Colon (tissue), 2 donors: Measurements from ENCODE around the gene NQO1.
"Not testable (repeated sequence)": the region's sequence is repeated elsewhere in the genome, so short reads cannot be mapped to it uniquely, and the experiment has no call there.

Experiments used
- FAIRE-seq: peaks from 2 replicates; lab custom pipeline; 2012; peaks lifted over from hg19 to GRCh38; lab: Jason Lieb, UNC
- donor health status: control.
- donor health status: control.

The NQO1 gene

DNA sequence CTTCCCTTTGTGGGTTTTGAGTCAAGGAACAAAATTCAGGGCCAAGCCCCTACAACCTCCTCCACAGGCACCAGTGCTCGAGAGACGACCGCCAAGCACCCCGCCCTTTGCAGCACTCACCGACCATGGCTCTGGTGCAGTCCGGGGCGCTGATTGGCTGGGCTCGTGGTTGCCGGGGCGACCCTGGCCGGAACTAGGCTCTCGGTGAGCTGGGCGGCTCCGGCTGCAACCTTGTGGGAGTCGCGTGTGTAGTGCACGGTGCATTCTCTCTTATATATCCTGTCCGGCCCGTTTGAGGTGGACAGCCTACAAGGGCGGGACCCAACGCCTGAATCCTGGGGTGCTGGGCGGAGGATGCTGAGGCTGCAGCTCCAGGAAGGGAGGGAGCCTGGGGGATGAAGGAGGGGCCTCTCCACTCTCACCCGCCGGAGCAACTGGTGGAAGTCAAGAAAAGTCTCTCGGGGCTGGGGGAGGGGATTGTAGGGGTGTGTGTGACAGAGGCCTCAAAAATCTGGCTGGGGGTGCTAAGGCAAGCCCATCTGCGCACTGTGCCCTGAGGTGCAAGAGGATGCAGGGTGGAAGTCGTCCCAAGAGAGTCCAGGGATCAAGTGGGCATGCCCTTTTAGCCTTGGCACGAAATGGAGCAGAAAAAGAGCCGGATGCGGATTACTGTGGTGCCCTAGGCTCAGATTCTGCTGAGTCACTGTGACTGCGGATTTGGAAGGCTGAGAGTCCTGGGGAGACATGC, at the start of gene NQO1:
Gene NQO1 (minus strand): TSS at position 248 of the 748 bp plus-strand sequence. CDS start 121 bp downstream, at position 127.
- no peak for FAIRE-seq

DNA sequence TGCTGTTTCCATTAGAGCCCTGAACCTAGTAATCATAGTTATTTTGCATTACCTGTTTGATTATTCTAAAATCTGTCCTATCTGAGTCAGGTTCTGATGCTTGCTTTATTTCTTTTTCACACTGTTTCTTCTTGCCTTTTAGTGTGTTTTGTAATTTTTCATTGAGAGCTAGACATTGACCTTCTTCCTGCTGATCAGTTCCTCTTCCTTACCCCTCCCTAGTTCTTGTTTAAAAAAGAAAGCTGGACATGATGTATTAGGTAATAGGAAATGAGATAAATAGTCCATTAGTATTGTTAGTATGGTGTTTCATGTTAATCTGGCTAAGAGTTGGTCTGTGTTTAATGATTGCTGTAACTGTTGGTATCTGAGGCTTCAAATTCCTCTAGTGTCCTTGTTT, 49.2 kb upstream of the NQO1 start:
- FAIRE-seq: no peak

DNA sequence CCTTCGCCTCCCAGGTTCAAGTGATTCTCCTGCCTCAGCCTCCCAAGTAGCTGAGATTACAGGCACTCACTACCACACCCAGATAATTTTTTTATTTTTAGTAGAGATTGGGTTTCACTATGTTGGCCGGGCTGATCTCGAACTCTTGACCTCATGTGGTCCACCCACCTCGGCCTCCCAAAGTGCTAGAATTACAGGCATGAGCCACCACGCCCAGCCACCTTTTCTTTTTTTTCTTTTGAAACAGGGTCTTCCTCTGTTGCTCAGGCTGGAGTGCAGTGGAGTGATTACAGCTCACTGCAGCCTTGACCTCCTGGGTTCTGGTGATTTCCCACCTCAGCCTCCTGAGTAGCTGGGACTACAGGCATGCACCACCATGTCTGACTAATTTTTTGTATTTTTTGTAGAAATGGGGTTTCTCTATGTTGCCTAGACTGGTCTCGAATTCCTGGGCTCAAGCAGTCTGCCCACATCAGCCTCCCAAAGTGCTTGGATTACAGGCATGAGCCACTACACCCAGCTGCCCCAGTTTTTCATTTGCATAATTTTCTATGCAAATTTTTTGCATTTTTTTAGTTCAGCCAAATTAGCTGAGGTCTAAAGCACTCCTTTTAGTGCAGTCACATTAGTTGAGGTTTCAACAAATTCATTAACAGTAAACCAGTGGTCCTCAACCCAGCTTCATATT, 47.0 kb upstream of the NQO1 start:
- FAIRE-seq: no peak

DNA sequence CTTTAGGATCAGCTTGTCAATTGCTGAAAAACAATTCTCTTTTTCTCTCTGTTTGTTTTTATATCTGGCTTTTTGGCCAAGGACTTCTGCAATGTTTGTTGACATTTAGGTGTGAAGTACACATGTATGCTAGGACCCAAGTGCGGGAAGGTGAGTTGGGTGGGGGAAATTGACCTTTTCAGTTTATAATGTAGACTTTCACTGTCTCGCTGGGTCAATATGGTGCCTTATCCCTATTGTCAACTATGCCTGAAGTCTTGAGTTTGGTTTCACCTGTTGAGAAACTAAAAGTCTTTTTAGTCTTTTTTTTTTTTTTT, 45.2 kb upstream of the NQO1 start:
- FAIRE-seq: no peak

DNA sequence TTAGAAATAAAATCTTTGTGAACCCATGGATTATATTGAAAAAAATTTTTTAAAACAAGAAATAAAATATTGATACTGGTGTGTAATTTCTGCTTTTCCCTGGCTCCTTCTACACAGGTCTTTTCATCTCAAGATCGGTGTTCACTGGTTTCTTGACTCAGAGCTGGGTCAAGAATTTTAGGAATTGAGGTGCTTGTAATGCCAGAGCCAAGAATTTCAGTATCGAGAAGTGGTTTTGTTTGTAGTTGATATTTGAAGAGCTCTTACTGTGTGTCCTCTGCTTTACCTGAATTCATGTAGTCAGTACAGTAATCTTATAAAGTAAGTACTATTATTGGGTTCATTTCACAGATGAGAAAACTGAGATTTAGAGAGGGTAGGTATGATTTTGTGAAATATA, 43.0 kb upstream of the NQO1 start:
- FAIRE-seq: no peak

- no peak for FAIRE-seq
Observed at GRCh38 chr16:69768666-69769065, 42.3 kb upstream of the NQO1 start.

GRCh38 chr16:69767459-69768229, 41.3 kb upstream of the NQO1 start:
- no peak for FAIRE-seq

DNA sequence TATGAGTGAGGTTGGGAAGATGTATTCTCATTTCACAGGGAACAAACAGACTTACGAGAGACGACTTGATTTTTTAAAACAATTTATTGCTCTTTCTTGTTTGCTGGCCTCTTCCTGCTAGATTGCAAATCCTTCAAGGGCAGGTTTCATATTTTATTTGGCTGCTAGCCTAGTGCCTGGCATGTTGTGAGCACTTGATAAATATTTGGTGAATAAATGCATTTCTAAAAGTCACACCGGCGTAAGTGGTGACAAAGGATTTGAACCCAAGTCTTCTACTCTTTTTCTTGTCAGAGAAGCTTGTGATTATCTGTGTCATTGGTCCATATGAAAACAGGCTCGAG, 37.2 kb upstream of the NQO1 start:
- FAIRE-seq: no peak

DNA sequence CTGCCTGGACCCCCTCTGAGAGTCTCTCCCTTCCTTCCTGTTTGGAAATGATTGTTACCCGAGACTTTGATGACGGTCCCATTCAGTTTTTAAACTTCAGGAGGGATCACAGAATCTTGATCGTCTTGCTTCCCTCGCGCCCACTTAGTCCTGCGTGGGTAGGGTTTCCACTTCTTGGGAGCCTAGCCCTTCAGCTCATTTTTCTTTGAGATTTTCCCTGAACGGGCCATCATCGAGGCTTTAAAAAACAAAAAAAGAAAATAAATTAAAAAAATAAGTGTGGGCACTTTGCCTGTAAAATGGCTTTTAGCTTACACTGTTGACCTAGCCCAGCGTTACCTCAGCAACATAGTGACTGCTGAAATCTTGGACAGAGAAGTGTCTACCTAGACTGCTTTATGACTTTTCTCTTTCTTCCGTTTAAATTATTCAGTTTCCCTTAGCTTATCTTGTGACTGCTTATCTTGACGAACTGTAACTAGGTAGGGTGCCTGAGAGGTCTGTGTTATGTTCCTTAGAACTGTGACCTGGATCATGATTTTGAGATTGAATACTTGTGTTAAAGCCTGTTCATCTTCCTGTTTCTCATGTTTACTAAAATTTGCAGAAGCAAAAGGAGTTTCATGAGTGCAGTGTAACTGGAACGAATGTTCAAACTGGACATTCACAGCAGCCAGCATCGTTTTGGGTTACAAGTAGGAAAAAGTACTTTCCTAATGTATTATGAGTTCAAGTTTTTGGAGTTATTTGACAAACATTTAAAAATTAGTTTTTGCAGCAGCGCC, 36.6 kb upstream of the NQO1 start:
- no peak for FAIRE-seq

DNA sequence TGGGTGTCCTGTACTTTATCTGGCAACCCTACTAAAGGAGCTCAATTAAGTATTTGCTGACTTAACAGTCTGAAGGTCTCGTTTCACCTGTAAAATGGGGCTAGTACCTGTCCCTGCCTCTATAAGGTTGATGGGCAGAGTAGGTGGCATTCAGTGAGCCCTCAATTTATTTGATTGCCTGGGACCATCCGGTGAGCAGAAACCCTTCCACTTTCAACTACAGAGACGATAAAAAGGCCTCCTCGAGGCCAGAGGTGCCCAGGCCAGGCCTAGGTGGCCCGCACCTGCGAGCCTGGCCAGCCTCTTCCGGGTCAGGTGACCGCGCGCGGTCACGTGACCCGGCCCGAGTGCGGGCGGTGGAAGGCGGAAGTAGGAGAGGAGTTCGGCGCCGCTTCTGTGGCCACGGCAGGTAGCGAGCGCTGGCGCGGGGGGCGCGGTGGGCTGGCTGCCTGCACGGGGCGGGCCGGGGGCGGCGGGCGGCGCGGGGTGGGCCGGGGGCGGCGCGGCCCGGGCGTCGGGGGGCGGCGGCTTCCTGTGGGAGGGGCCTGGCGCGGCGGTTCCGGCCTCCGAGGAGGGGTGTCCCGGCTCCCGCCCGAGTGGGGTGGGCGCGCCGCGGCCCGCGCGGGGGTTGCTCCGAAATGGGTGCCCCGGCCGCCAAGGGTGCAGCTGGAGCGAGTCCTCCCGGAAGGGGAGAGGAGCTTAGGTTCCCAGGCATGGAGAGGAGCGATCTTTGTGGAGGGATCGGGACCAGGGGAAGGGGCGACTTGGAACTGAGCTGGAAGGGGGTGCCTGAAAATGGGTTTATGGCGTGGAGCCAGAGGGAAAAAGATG, 35.8 kb upstream of the NQO1 start, which contains the start of gene WWP2:
Gene WWP2 (plus strand): TSS at position 350 of the 831 bp plus-strand sequence. CDS start 24,679 bp downstream, outside the sequence.
- no peak for FAIRE-seq

DNA sequence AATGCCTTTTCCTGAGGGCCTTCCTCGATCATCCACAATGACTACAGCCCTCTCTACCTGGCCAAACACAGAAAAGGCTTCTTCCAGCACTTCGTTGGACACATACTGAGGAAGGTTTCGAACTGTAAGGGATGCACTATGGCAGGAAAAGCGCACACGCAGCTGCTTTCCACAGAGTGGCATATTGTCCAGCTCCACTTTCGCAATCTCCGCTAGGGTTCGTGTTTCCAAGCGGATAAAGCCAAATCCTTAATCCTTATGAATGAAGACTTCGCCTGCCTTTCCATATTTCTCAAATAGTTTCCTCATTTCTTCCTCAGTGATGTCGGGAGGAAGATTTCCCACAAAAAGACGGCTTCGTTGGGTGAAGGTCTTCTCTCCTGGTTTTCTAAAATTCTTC, 31.0 kb upstream of the NQO1 start:
- not testable (repeated sequence) for FAIRE-seq

GRCh38 chr16:69756705-69757104, 30.3 kb upstream of the NQO1 start:
- FAIRE-seq: no peak

- no peak for FAIRE-seq
Observed at GRCh38 chr16:69754469-69755310, 28.3 kb upstream of the NQO1 start, which contains the start of gene NOB1. Gene NOB1 (minus strand): TSS chr16:69754926. CDS start chr16:69754910, 16 bp downstream.

DNA sequence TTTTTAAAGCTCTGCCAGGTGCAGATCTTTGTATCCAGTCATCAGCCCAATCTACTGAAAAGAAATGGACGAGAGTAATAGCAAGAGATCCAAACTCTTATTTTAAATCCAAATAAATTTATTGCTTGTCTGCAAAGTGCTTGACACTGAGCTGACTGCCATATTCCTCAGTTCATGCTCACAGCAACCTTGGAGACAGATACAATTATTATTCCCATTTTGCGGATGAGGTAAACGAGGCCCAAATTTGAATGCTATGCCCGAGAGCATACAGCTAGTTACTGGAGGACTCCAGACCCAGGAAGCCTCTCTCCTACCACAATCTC, 27.7 kb upstream of the NQO1 start:
- FAIRE-seq: no peak

DNA sequence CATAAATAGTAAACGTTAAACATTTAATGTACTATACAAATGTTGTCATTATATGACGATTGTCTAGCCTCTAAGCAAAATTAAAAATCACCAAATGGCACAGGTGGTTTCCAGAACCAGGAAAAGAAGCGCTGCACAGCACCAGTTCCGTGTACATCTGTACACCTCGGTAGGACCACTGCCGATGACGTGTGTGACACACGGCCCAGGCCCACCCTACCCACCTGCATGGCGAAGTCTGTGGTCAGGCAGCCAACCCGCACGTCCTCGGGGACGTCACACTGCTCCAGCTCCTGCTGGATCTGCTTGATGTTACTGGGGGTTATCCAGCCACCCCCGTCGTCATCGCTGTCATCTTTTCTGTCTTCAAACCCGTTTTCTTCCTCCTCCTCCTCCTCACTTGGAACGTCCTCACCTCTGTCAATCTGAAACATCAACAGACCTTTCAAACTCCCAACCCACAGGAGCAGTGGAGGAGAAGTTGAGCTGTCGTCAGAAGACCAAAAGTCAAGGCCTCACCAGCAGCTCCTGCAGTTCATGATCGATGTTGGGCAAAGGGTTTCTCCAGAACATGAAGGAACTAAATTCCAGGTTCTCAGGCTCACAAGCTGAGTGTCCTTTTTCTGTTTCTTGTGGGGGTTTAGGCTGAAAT, 22.5 kb upstream of the NQO1 start:
- FAIRE-seq: no peak

GRCh38 chr16:69747115-69747514, 20.8 kb upstream of the NQO1 start:
- FAIRE-seq: no peak

- FAIRE-seq: no peak
Observed at GRCh38 chr16:69745959-69746358, 19.6 kb upstream of the NQO1 start.

- no peak for FAIRE-seq
Observed at GRCh38 chr16:69745232-69745612, 18.9 kb upstream of the NQO1 start.

DNA sequence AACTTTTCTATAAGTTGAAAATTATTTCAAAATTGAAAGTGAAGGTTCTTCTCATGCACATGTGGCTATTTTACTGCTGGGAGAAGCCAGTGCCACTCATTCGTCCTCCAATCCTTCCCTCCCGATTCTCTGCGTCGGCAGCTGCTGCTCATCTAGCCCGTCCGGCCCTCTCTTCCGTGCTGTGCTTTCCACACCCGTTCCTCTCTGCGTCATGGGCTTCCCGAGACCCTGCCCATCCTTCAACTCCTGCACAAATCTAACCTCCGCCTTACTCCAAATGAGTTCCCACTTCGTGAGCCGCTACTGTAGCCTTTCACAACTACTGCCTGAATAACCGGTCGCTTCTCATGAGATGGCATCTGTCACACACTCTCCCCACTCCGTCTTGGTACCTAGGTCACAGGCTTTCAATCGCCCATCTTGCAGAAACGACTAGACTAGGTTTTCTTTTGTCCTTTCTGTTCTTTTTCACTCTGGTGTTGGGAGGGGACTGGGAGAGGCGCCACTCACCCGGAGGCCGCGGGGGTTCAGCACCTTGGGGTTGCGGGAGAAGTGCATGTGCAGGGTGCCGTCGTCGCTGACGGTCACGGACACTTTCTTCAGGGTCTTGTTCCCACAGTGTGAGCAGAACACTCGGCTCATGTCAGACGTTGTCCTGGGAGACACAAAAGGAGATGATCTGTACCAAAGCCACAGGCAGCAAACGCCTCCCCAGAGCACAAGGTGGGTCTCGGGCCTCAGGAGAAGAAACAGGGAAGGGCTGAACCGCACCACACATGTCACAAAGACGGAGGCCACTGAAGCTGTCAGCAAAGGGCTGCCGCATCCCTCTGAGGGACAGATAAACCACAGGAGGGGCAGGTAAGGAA, 18.2 kb upstream of the NQO1 start:
- FAIRE-seq: no peak
